Measurements from ENCODE around the gene HAPLN3. TPM values are rescaled to one million over a fixed set of nuclear protein-coding genes. Genes with fewer than 3 reads are reported as not detected.

HAPLN3 gene
- total RNA-seq, 4 donors from 2014 or later: 3.0 to 10.5 (median 6.7) TPM

DNA sequence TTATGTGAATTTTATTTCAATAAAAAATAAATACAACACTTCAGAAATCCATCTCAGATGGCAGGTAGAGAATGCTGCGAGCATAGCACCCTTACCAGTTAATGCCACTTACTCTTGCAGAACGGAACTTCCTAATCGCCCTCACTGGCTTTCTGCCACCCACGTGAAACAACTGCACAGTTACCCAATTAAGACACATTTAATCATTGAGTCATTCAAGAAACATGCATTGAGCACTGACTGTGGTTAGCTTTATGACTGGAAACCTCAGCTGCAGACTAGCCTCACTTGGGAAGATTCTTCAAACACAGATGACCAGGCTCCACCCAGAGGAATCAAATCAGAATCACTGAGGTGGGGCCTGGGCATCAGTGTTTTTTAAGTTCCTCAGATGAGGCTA, 23.4 kb upstream of the HAPLN3 start:
- no peak overlapping the region for H3K4me3 ChIP-seq
- peak; percentile 93 for TF ChIP-seq POLR2AphosphoS5 (IDR thresholded peaks at IDR 0.05)
- no peak for TF ChIP-seq POLR2A (IDR thresholded peaks at IDR 0.05)
- H3K36me3 ChIP-seq: no peaks in the 10 kb centered on the region
- no peaks in the 10 kb centered on the region for H3K27me3 ChIP-seq
- H3K27ac ChIP-seq: no peak overlapping the region
- no peaks in the 10 kb centered on the region for H3K9me3 ChIP-seq
- 17 to 23% methylated on average over 2 to 4 of the region's 4 CpGs for WGBS, 2 donors (ENCODE audit: low coverage in 1 of 2)
- ATAC-seq: peak; percentile 80
- H3K4me1 ChIP-seq: peaks cover 0 to 14% (median 0%) of the 10 kb centered on the region in 3 donors

DNA sequence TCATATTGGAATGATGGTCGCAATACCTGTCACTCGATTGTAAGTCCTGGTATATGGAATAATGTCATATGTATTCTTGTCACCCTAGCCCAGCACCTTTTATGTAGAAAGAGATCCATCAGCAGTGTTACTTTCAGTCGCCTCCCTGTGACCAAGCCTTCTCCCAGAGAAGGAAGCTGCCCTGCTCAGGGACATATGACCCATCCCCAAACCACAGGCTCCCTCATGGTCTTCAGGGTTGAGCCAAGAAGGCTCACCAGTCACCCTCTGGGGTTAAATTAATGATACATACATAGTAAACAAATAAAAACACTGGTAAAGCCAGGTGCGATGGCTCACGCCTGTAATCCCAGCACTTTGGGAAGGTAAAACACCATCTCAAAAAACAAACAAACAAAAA, 22.4 kb upstream of the HAPLN3 start:
- Histone ChIP-seq H3K27ac (no peak overlapping the region), H3K4me1 (peaks cover 0 to 18% (median 0%) of the 10 kb centered on the region in 3 donors), H3K9me3 (no peaks in the 10 kb centered on the region), H3K4me3 (no peak overlapping the region), H3K27me3 (no peaks in the 10 kb centered on the region), H3K36me3 (no peaks in the 10 kb centered on the region)
- no peak for TF ChIP-seq EP300 (IDR thresholded peaks at IDR 0.05)
- no peak for TF ChIP-seq POLR2AphosphoS5 (IDR thresholded peaks at IDR 0.05)
- TF ChIP-seq, protein P1, sequence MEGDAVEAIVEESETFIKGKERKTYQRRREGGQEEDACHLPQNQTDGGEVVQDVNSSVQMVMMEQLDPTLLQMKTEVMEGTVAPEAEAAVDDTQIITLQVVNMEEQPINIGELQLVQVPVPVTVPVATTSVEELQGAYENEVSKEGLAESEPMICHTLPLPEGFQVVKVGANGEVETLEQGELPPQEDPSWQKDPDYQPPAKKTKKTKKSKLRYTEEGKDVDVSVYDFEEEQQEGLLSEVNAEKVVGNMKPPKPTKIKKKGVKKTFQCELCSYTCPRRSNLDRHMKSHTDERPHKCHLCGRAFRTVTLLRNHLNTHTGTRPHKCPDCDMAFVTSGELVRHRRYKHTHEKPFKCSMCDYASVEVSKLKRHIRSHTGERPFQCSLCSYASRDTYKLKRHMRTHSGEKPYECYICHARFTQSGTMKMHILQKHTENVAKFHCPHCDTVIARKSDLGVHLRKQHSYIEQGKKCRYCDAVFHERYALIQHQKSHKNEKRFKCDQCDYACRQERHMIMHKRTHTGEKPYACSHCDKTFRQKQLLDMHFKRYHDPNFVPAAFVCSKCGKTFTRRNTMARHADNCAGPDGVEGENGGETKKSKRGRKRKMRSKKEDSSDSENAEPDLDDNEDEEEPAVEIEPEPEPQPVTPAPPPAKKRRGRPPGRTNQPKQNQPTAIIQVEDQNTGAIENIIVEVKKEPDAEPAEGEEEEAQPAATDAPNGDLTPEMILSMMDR (IDR thresholded peaks at IDR 0.05): no peak
- no peak for TF ChIP-seq POLR2A (IDR thresholded peaks at IDR 0.05)
- no peak for ATAC-seq
- WGBS, 2 donors (ENCODE audit: low coverage in 1 of 2): 87 to 94% methylated on average over 5 of the region's 5 CpGs

DNA sequence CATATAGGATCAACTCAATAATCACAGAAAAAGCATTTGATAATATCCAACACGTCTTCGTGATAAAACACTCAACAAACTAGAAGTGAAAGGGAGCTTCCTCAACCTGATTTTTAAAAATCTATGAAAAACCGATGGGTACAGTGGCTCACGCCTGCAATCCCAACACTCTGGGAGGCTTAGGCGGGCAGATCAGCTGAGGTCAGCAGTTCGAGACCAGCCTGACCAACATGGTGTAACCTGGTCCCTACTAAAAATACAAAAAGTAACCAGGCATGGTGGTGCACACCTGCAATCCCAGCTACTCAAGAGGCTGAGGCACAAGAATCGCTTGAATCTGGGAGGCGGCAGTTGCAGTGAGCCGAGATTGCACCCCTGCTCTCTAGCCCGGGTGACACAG, 20.0 kb upstream of the HAPLN3 start:
- no peak for ATAC-seq

DNA sequence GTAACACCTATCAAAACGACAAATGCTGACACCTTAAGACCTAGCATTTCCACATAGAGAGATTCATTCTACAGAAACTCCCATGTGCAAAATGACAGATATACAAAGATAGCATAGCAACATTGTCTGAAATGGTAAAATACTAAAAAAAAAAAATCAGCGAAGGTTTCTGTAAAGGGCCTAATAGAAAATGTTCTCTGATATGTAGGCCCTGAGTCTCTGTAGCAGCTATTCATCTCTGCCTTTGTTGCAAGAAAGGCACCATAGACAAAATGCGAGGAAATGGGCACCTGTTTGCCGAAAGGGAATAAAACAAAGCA, 18.5 kb upstream of the HAPLN3 start:
- Histone ChIP-seq H3K27me3 (no peaks in the 10 kb centered on the region), H3K9me3 (no peaks in the 10 kb centered on the region), H3K36me3 (peaks cover 0 to 16% of the 10 kb centered on the region in 2 donors), H3K4me1 (peaks cover 0 to 50% (median 25%) of the 10 kb centered on the region in 3 donors), H3K4me3 (peak overlapping the region in 1 of 2 donors; percentile 95), H3K27ac (peak overlapping the region in 3 of 4 donors; percentile 89 to 92 (median 92))
- no peak for TF ChIP-seq EP300 (IDR thresholded peaks at IDR 0.05)
- no peak for TF ChIP-seq POLR2AphosphoS5 (IDR thresholded peaks at IDR 0.05)
- TF ChIP-seq, protein P1 (IDR thresholded peaks at IDR 0.05): peak in 1 of 4 experiments; percentile 12
- TF ChIP-seq POLR2A (IDR thresholded peaks at IDR 0.05): no peak
- WGBS, 2 donors (ENCODE audit: low coverage in 1 of 2): 64 to 67% methylated on average over 3 to 4 of the region's 4 CpGs
- ATAC-seq: no peak

More for the DNA sequence above, 20.0 kb upstream of the HAPLN3 start:
- H3K27me3 ChIP-seq: no peaks in the 10 kb centered on the region
- H3K9me3 ChIP-seq: no peaks in the 10 kb centered on the region
- 94 to 100% methylated on average over 3 to 5 of the region's 10 CpGs for WGBS, 2 donors (ENCODE audit: low coverage in 1 of 2)
- no peak overlapping the region for H3K27ac ChIP-seq
- no peak overlapping the region for H3K4me3 ChIP-seq
- TF ChIP-seq, protein P1 (IDR thresholded peaks at IDR 0.05): no peak
- TF ChIP-seq POLR2AphosphoS5 (IDR thresholded peaks at IDR 0.05) (no peak), POLR2A (IDR thresholded peaks at IDR 0.05) (no peak), EP300 (IDR thresholded peaks at IDR 0.05) (no peak)
- peaks cover 0 to 38% (median 12%) of the 10 kb centered on the region in 3 donors for H3K4me1 ChIP-seq
- H3K36me3 ChIP-seq: peaks cover 0 to under 1% of the 10 kb centered on the region in 2 donors

DNA sequence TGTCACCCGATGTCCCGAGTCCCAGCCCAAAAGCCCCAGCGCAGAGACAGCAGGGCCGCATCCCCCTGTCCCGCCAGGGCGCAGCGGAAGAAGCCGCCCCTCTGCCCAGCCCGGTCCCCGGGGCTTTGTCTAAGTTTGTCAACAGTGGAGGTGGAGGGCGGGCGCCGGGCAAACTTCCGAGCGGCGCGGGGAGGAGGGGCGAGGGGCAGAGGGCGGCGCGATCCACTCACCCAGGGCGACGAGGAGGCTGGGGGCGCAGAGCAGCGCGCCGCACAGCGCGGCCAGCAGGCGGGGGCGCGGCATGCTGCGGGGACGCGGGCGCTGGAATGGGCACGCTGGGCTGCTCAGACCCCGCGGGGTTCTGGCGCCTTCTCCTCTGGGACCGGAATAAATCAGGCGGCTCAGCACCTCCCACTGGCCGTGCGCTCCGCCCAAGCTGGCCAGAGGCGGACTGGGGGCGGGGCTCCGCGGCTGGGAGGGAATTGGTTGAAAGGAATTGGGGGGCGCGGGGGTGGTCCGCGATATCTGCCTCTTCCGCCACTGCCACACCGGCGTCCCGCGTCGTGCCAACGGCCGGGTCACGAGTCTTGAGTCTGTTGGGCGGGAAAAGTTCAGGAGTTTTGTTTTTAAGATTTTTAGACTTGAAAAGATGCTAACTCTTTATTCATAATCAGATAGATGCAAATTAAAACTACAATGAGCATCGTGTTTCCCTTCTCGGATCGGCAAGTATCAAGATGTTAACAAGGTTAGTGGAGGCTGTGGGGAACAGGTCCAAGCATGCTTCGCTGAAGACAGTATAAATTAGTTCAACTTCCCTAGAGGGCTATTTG, 17.9 kb upstream of the HAPLN3 start, which contains the start of gene MFGE8:
Gene MFGE8, minus strand, starts transcription at position 363 of the 833 bp plus-strand sequence. Its CDS starts 60 bp downstream, at position 303.
- peaks cover 0 to 22% of the 10 kb centered on the region in 2 donors for H3K36me3 ChIP-seq
- H3K4me1 ChIP-seq: peaks cover 0 to 53% (median 25%) of the 10 kb centered on the region in 3 donors
- H3K27me3 ChIP-seq: no peaks in the 10 kb centered on the region
- TF ChIP-seq EP300 (IDR thresholded peaks at IDR 0.05) (no peak), POLR2A (IDR thresholded peaks at IDR 0.05) (peak; percentile 87 to 88), POLR2AphosphoS5 (IDR thresholded peaks at IDR 0.05) (peak; percentile 92)
- TF ChIP-seq, protein P1 (IDR thresholded peaks at IDR 0.05): peak in 3 of 4 experiments; percentile 12 to 48 (median 18)
- 2 to 3% methylated on average over 4 to 23 of the region's 67 CpGs for WGBS, 2 donors (ENCODE audit: low coverage in 1 of 2)
- ATAC-seq: peak; percentile 81
- H3K9me3 ChIP-seq: no peaks in the 10 kb centered on the region
- H3K4me3 ChIP-seq: peak within 1 kb of the TSS; percentile 73 to 95
- peak within 1 kb of the TSS; percentile 54 to 92 (median 90) for H3K27ac ChIP-seq
